Camera-type eye (tissue), 1 donor: ENCODE measurements around the gene FAM228A. TPM values are rescaled to one million over a fixed set of nuclear protein-coding genes. Genes with fewer than 3 reads are reported as not detected.

Source experiments
- total RNA-seq: library from RNA; depleted of rRNA; stranded (reverse); fragments of >200 nt; gene quantifications from one replicate; pipeline ENCODE4 v1.2.3, GENCODE V29; 2014

The FAM228A gene
- 1.6 TPM for total RNA-seq

DNA sequence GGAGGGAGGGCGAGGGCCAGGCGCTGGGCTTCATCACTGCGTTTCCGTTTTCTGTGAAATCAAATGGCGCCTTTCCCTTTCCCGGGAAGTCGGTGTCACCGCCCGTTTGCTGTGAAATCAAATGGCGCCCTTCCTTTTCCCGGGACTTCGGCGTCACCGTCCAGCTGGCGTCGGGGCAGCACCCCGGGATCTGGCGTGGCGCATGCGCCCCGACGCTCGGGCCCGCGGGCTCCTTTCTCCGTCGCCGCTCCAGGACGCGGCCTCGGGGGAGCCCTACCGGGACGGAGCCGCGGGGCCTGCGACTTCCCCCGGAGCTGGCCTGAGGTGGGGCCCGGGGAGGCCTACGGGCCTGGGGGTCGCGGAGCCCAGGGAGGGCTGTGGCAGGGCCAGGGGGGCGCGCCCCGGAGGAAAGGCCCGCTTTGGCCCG is at the start of gene FAM228A:
Gene FAM228A, plus strand, starts transcription at position 203 of the 427 bp plus-strand sequence. CDS start 428 bp downstream, outside the sequence.

Other genes with a start within 250 kb of the FAM228A start
- 92.7 TPM for gene ATAD2B, start 247.9 kb upstream of the FAM228A start, total RNA-seq
- 32.9 TPM for gene UBXN2A, start 234.6 kb upstream of the FAM228A start, total RNA-seq
- gene MFSD2B, start 165.0 kb upstream of the FAM228A start, total RNA-seq, result 0.60 TPM
- 21.4 TPM for gene WDCP, start 127.7 kb upstream of the FAM228A start, total RNA-seq
- gene FKBP1B, start 125.3 kb upstream of the FAM228A start, total RNA-seq, result 20.2 TPM
- gene SF3B6, start 98.7 kb upstream of the FAM228A start, total RNA-seq, result 90.4 TPM
- gene TP53I3, start 90.2 kb upstream of the FAM228A start, total RNA-seq, result 40.7 TPM
- gene PFN4, start 51.7 kb upstream of the FAM228A start, total RNA-seq, result 4.1 TPM
- gene FAM228B, start 51.6 kb upstream of the FAM228A start, total RNA-seq, result 45.6 TPM
- gene ITSN2, start 185.5 kb downstream of the FAM228A start, total RNA-seq, result 41.9 TPM